SKM-1 treated with dmso at 0.1 percent for 144 hours (cell line): Measurements from ENCODE around the gene ANTXR2.
"Not testable (repeated sequence)": the region's sequence is repeated elsewhere in the genome, so short reads cannot be mapped to it uniquely, and the experiment has no call there.

ENCODE experiments used
- DNase-seq: peaks from one replicate; lab custom pipeline; 2025; ENCODE audit not compliant: unreplicated experiment; lab: John Stamatoyannopoulos, UW

The ANTXR2 gene

DNA sequence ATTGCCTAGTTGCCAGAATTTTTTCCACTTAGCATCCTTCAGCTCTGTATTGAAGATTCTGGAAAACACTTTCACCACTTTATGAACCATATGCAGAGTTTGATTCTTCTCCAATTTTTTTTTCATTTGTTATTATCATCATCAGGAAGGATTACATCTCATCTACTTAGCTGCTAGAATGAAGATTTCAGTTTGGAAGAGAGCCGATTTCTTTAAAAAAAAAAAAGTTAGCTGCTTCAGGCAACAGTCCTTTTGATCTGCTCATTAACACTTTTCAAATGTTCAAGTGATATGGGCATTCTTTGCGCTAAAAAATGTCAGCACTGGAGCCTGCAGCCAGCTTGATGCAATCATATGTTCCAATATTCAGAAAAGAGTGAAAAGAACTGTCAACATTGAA, 76.2 kb downstream of the ANTXR2 start:
- DNase-seq, result no peak

- DNase-seq, result no peak
These were observed 79.6 kb downstream of the ANTXR2 start for GRCh38 chr4:79993476-79993875.

DNA sequence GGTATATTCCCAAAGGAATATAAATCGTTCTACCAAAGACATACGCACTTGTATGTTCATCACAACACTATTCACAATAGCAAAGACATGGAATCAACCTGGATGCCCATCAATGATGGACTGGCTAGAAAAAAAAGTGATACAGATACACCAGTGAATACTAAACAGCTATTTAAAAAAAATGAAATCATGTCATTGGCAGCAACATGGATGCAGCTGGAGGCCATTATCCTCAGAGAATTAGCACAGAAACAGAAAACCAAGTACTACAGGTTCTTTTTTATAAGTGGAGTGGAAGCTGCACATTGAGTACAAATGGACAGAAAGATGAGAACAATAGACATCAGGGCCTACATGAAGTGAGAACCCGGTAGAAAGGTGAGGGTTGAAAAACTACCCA, 81.4 kb downstream of the ANTXR2 start:
- DNase-seq, result no peak

DNA sequence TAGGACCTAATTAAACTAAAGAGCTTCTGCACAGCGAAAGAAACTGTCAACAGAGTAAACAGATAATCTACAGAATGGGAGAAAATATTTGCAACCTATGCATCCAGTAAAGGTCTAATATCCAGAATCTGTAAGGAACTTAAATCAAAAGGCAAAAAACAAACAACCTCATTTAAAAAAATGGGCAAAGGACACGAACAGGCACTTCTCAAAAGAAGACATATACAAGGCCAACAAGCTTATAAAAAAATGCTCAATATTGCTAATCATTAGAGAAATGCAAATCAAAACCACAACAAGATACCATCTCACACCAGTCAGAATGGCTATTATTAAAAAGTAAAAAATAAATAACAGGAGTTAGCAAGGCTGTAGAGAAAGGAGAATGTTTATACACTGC, 81.9 kb downstream of the ANTXR2 start:
- not testable (repeated sequence) for DNase-seq

DNA sequence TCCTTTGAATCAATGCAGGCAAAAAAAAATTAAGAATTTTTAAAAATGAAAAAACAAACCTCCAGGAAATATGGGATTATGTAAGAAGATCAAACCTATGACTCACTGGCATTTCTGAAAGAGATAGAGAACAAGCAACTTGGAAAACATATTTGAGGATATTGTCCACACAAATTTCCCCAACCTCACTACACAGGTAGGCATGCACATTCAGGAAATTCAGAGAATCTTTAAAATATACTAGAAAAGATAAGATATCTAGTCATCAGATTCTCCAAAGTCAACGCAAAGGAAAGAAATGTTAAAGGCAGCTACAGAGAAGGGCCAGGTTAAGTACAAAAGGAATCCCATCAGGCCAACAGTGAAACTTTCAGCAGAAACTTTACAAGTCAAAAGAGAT, 85.6 kb downstream of the ANTXR2 start:
- no peak for DNase-seq

DNA sequence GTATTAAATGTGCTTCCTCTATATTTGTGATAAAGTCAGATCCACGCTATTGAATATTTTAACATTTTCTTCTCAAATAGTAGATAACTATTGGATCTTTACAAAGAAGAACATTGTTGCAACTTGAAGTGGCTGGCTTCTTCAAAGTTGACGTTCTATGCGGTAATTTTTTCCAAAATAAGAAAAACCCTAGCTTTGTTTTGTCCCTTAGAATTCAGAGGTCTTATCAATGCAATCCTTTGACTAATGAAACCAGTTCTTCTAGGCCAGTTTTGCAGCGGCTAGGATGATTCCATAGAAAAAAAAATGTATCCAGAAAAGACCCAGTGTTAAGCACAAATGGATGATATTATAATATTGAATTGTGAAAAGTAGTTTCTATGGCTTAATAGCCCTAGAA, 89.6 kb downstream of the ANTXR2 start:
- DNase-seq, result no peak

DNA sequence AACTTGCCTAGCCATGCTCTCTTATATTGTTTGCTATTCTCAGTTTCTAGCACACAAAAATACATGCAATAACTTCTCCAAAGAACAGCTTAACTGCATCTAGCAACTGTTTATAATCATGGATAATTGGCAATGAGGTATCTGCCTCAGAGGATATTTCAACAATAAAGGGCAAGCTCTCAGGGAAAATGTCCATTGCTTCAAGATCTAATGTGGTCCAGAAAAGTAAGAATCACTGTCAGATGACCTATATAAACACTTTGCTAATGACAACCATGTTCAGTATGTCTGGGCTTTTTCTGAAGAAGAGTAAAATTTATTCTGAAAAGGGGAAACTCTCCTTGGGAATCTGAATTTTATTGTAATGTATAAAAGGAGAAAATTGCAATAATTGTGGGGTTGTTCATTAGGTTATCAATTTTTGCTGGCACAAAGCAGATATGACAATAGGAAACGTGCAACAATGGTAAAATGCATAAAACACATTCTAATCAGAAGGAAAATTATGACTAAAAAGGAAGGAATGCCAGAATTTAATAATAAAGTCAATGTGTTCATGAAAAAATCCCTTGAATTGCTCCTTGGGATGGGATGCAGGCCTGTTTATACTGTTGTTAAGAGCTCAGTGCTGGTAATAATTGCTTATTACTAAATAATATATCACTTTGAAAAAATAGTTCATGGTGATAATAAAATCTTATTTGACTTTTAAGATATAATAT, 90.3 kb downstream of the ANTXR2 start:
- no peak for DNase-seq

DNA sequence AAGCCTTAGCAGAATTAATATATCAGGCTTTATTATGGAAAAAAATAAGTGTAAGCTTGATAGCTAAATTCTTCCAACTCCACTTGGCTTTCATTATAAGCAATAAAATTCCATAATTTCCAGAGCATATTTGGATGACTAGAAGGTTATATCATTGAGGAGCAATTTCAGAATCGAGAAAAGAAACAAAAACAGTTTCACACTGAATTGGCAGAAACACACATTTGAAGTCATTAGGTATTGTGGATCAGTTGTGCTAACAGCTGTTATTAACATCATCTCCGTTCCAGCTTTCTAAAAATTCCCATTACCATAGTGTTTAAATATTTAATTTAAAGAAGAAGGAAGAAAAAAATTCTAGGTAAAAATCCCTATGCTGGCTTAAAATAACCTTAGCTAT, 92.6 kb downstream of the ANTXR2 start:
- DNase-seq, result no peak

DNA sequence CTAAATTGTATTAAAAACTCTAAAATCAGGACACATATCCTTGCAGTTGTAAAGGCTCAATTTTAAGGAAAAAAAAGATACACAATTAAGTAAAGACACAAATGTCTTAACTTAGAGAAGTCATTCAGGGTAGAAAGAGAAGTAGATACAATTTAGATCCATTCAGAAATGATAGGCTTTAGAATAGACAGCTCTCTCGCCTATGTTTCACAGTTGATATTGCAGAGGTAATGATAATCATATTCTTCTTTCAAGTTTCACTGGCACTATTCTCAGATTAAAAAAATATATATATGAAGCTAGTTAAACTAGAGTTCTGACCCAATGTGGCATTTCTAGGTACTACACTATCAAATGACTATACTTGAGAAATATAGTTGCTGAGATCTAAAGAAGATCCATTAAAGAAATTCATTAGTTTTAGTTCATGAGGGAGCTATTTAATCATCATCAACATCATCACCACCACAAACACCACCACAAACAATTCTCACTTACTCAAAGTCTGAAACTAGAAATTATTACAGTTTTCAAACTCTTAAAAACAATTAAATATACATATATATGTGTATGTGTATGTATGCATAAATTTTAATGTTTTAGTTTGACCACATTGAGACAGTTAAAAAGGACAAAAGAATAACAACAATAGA, 93.1 kb downstream of the ANTXR2 start:
- no peak for DNase-seq

- no peak for DNase-seq
These were observed 95.7 kb downstream of the ANTXR2 start for GRCh38 chr4:79977131-79977840.

- no peak for DNase-seq
These were observed 108.4 kb downstream of the ANTXR2 start for GRCh38 chr4:79964400-79965211.

DNA sequence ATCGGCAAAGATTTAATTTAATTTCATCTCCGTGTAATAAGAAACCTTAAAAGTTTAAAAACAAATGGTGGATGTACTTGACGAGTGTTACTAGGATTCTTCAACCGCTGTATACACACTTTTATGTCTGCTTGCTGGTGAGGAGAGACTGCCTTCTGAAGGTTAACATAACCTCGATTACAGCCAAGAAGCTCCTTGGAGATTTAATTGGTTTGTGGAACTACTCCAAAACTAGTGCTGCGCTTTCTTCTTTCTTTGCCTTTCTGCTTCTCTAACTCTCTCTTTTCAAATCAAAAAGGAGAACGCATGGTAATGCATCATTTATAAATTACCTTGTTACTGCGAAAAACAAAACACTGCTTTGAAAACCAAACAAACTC, 109.0 kb downstream of the ANTXR2 start:
- no peak for DNase-seq

- no peak for DNase-seq
These were observed 113.4 kb downstream of the ANTXR2 start for GRCh38 chr4:79959652-79960051.

DNA sequence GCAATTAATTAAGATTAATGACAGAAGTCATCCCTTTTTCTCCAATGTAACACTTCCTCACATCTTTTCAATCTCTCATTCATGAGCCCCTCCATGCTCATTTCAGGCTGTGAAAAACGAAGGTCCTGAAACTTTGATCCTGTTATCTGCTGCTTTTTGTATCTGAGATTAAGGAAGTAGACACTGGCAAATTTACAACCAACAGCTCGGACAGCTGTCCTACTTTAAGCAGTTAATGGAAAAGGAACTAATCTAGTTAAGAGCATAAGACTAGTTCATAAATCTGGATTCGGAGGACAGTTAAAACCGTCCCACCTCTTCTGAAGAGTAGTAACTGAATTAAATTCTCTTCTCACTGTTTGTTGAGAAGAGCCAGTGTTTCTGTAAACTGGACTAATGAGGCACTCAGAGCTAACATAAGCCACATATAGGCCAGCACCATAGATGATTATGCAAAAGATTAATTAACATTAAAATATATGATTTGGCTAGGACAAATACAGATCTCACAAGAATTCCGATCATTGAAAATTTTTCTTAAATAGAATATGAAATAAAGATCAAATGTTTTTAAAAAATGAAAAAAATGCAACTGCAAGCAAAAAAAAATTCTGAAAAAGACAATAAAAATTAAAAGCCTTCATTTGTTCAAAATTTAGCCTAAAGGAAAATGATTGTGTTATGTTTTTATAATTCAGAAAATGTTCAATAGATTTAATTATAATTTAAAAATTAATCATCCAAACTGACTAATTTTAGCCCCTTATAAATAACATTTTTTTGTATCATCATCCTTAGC, 114.4 kb downstream of the ANTXR2 start:
- no peak for DNase-seq

DNA sequence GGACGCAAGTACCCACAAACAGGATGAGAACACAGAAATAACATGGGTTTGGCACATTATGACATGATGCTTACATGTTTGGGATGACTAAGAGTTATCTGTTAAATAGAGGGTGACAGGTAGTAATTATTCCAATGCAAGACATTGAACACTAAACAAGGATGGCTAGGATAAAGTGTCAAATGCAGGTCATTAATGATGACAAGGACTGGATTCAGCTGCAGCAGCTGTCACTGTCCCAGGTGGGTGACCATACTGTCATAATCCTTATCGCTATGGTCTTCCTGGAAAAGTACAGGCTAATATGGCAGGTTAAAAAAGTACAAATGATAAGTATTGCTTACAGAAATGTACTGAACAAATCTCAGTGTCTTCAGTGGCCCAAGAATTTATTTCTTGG, 123.9 kb downstream of the ANTXR2 start:
- DNase-seq, result no peak

GRCh38 chr4:79948739-79949138, 124.3 kb downstream of the ANTXR2 start:
- DNase-seq, result no peak

GRCh38 chr4:79948261-79948660, 124.8 kb downstream of the ANTXR2 start:
- DNase-seq, result no peak

GRCh38 chr4:79947386-79947785, 125.6 kb downstream of the ANTXR2 start:
- DNase-seq, result no peak

- DNase-seq, result no peak
These were observed 137.8 kb downstream of the ANTXR2 start for GRCh38 chr4:79935274-79935673.

DNA sequence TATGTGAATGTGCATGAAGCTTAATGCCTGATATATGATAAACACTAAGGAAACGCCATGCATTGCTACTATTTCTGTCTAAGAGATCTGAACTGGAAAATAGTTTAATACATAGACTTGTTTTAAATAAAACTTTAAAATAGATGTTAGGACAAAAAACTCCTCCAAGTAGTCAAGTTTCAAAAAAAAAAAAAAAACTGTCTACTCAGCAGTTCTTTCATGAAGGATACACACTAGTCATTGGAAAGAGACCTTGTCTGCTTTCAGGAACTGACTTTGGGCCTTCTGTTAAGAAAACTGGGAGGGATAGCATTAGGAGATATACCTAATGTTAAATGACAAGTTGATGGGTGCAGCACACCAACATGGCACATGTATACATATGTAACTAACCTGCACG, 138.4 kb downstream of the ANTXR2 start:
- no peak for DNase-seq

DNA sequence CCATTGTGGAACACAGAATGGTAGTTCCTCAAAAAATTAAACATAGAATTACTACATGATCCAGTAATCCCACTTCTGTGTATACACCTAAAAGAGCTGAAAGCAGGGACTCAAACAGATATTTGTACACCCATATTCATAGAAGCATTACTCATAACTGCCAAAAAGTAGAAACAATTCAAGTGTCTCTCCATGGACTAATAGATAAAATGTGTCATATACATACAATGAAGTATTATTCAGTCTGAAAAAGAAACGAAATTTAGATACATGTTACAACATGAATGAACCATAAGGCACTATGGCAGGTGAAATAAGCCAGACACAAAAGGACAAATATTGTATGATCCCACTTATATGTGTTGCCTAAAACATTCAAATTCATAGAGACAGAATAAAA, 145.1 kb downstream of the ANTXR2 start:
- no peak for DNase-seq
